Endothelial cell of umbilical vein (primary cell): ENCODE measurements around the gene SUN3. TPM values are rescaled to one million over a fixed set of nuclear protein-coding genes. Genes with fewer than 3 reads are reported as not detected.

ENCODE experiments used
- BruUV-seq: library from RNA; stranded (reverse); fragments of 400-500 nt; replicated peaks from 2 replicates; lab custom pipeline; 2021; lab: Mats Ljungman, UMichigan
- CTCF ChIA-PET: fragments of 300-600, 350-600 bp; sonication (Branson Sonifier 250); formaldehyde crosslinking; loops from one replicate; lab custom pipeline; 2021; ENCODE audit warnings: antibody characterized with exemption, inconsistent platforms; lab: Charles Lee
- POLR2A ChIA-PET: fragments of 300-600, 350-600 bp; sonication (Branson Sonifier 250); formaldehyde crosslinking; loops from one replicate; lab custom pipeline; 2021; ENCODE audit warnings: antibody characterized with exemption, inconsistent platforms; lab: Charles Lee
- DNase-seq: peaks from one replicate; pipeline ENCODE4 v3.0.0-alpha.2; 2011; ENCODE audit warnings: low read depth, low spot score
- FAIRE-seq: peaks from 2 replicates; lab custom pipeline; 2011; peaks lifted over from hg19 to GRCh38; lab: Jason Lieb, UNC
- H2AFZ ChIP-seq: 2 replicates; pipeline ENCODE4 v1.6.0; 2012; ENCODE audit warnings: low read depth, low read length, control low read depth, inconsistent platforms
- H3K27ac ChIP-seq: 2 replicates; pipeline ENCODE4 v1.5.1; 2011; ENCODE audit warnings: low read depth, mild to moderate bottlenecking, control low read depth, low read length, moderate library complexity; ENCODE audit not compliant: insufficient read depth
- H3K27me3 ChIP-seq, 2 experiments: 2 replicates each; pipeline versions ENCODE4 v1.6.0 to v1.6.1; 2011; ENCODE audit warnings: low read length in 2 of 2, mixed read lengths in 1 of 2; ENCODE audit not compliant: control insufficient read depth in 2 of 2, insufficient read depth in 2 of 2
- H3K36me3 ChIP-seq, 2 experiments: 2 replicates in 1 of 2; 3 replicates in 1 of 2; pipeline ENCODE4 v1.5.1; 2011; ENCODE audit warnings: low read length in 2 of 2, mild to moderate bottlenecking in 1 of 2, moderate library complexity in 1 of 2; ENCODE audit not compliant: control insufficient read depth in 2 of 2, insufficient read depth in 2 of 2; ENCODE audit errors: extremely low read depth in 1 of 2
- H3K4me1 ChIP-seq: 3 replicates; pipeline ENCODE4 v1.5.1; 2011; ENCODE audit warnings: mild to moderate bottlenecking, low read length; ENCODE audit not compliant: control insufficient read depth, insufficient read depth; ENCODE audit errors: extremely low read depth
- H3K4me2 ChIP-seq: 2 replicates; pipeline ENCODE4 v1.6.1; 2011; ENCODE audit warnings: low read length, control low read depth, mixed read lengths; ENCODE audit not compliant: insufficient read depth
- H3K4me3 ChIP-seq, 3 experiments: fragments of 200-600 bp in 1 of 3; sonication (generic), shearing (Covaris generic) in 1 of 3; replicated peaks in 1 of 3; 2 replicates each; pipeline ENCODE4 v1.5.1; 2011 to 2016; ENCODE audit warnings: control low read depth in 3 of 3, low read length in 3 of 3, mild to moderate bottlenecking in 2 of 3, inconsistent platforms in 1 of 3, low read depth in 1 of 3, moderate library complexity in 1 of 3; ENCODE audit not compliant: insufficient read depth in 1 of 3
- H3K79me2 ChIP-seq: 2 replicates; pipeline ENCODE4 v1.6.0; 2012; ENCODE audit warnings: low read length, inconsistent platforms; ENCODE audit not compliant: control insufficient read depth, insufficient read depth
- H3K9ac ChIP-seq: replicated peaks from 2 replicates; pipeline ENCODE3; 2011; ENCODE audit warnings: low read length, control low read depth; ENCODE audit not compliant: insufficient read depth; ENCODE audit errors: extremely low read depth
- H3K9me1 ChIP-seq: replicated peaks from 3 replicates; pipeline ENCODE4 v1.6.0; 2011; ENCODE audit warnings: mild to moderate bottlenecking, low read length; ENCODE audit not compliant: control insufficient read depth, insufficient read depth; ENCODE audit errors: extremely low read depth
- H3K9me3 ChIP-seq: replicated peaks from 2 replicates; pipeline ENCODE4 v1.5.1; 2012; ENCODE audit warnings: low read length, inconsistent platforms; ENCODE audit not compliant: control insufficient read depth, insufficient read depth
- H4K20me1 ChIP-seq: replicated peaks from 2 replicates; pipeline ENCODE3; 2011; ENCODE audit warnings: mild to moderate bottlenecking, low read length; ENCODE audit not compliant: control insufficient read depth, insufficient read depth; ENCODE audit errors: extremely low read depth
- CTCF ChIP-seq, 2 donors: IDR thresholded peaks; 1 replicate in 1 of 2; 2 replicates in 1 of 2; pipeline ENCODE4 v1.5.1; 2011; ENCODE audit warnings: low read length in 2 of 2, mild to moderate bottlenecking in 2 of 2, moderate library complexity in 2 of 2, control low read depth in 1 of 2, inconsistent platforms in 1 of 2, low read depth in 1 of 2; ENCODE audit not compliant: insufficient read depth in 1 of 2; ENCODE audit errors: extremely low read depth in 1 of 2
- EZH2 ChIP-seq: IDR thresholded peaks from 2 replicates; pipeline ENCODE4 v1.6.1; 2012; ENCODE audit warnings: borderline replicate concordance, low read depth, mild to moderate bottlenecking, moderate library complexity, low read length, inconsistent platforms; ENCODE audit not compliant: severe bottlenecking
- FOS ChIP-seq: IDR thresholded peaks from 2 replicates; pipeline ENCODE4 v1.6.1; 2011; ENCODE audit warnings: mild to moderate bottlenecking, low read length, moderate library complexity, borderline replicate concordance; ENCODE audit not compliant: insufficient read depth
- GATA2 ChIP-seq: IDR thresholded peaks from 2 replicates; pipeline ENCODE4 v1.7.0; 2011; ENCODE audit warnings: low read depth, mild to moderate bottlenecking, moderate library complexity, mixed read lengths, low read length; ENCODE audit not compliant: insufficient read length, insufficient read depth
- JUN ChIP-seq: IDR thresholded peaks from 2 replicates; pipeline ENCODE4 v1.6.1; 2011; ENCODE audit warnings: borderline replicate concordance, low read depth; ENCODE audit not compliant: insufficient read length, insufficient read depth
- MAX ChIP-seq: IDR thresholded peaks from 2 replicates; pipeline ENCODE4 v1.6.1; 2011; ENCODE audit not compliant: insufficient read depth, insufficient read length
- MYC ChIP-seq: IDR thresholded peaks from one replicate; pipeline ENCODE4 v1.6.1; 2011; ENCODE audit warnings: mild to moderate bottlenecking, low read depth, low read length
- POLR2A ChIP-seq: IDR thresholded peaks from 2 replicates; pipeline ENCODE4 v1.6.1; 2012; ENCODE audit warnings: low read depth, mild to moderate bottlenecking, control low read depth, low read length
- POLR2AphosphoS5 ChIP-seq: IDR thresholded peaks from 2 replicates; pipeline ENCODE4 v1.6.1; 2012; ENCODE audit warnings: low read depth, mild to moderate bottlenecking, control low read depth, low read length, moderate library complexity; ENCODE audit not compliant: insufficient read depth
- dilution Hi-C: fragments of 300-500 bp; cut with MboI; formaldehyde crosslinking; loops from one replicate; pipeline ENCODE4 v1.15.0; 2019; ENCODE audit warnings: low sequenced_read_pairs; ENCODE audit not compliant: extremely low pct_ligation_motif_present
- intact Hi-C: fragments of 100-400 bp; cut with micrococcal nuclease; formaldehyde crosslinking; loops from one replicate; pipeline ENCODE4 v1.10.0; 2022
- polyA plus RNA-seq, 4 experiments: library from polyadenylated mRNA; depleted of rRNA in 3 of 4; stranded (reverse) in 3 of 4; unstranded in 1 of 4; fragments of >200 nt; gene quantifications; 2 replicates each; pipeline versions ENCODE4 v1.2.1 to v1.2.3, GENCODE V29; 2011 to 2012; ENCODE audit warnings: missing spikeins in 1 of 4
- total RNA-seq: library from RNA; stranded (reverse); gene quantifications from 2 replicates; pipeline ENCODE4 v1.2.3, GENCODE V29; 2021

SUN3 gene
- total and polyA plus RNA-seq, 2 donors (not counting 3 experiments of a cell fraction or from before 2014, with no cell fraction given): not detected

DNA sequence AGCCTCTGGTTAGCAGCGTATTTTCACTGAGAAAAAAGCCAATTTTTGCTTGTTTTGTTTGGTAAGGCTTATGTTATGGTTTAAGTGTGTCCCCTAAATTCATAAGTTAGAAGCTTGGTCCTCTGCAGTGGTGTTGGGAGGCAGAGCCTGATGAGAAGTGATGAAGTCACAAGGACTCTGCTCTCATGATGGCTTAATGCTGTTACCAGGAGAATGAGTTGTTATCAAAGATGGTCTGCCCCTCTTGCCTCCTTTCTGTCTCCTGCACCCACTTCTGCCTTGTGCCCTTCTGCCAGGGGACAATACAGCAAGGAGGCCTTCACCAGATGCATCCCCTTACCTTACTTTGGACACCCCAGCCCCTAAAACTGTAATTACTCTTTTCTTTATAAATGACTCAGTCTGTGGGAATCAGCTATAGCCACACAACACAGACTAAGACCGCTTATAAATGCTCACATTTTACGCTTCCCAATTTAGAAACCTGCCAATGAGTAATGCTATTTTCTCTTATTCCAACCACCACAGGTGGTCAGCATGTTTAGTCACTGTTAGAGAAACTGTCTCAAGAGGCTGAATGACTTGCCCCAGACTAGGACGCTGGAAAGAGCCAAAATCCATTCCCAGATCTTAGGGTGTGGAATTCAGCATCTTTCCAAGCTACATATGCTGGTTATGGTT is 74.5 kb downstream of the SUN3 start:
- H3K27ac ChIP-seq: no peak overlapping the region
- dilution Hi-C loops (no loop called here), intact Hi-C loops (no loop called here)
- TF ChIP-seq FOS (no peak), MAX (no peak), EZH2 (no peak), CTCF (IDR thresholded peaks at IDR 0.05; ENCODE audit: extremely low read depth in 1 of 2, insufficient read depth in 1 of 2, low read depth in 1 of 2, low read length in 2 of 2) (no peak), POLR2AphosphoS5 (no peak), MYC (no peak), JUN (no peak), POLR2A (no peak), GATA2 (no peak)
- peaks cover 16% of the 10 kb centered on the region for H3K4me1 ChIP-seq
- BruUV-seq: no TSS peak
- ChIA-PET POLR2A (no interaction called here), CTCF (interaction anchor here (1.1 to 12.0 kb wide), 2 partner anchors 10 to 12 kb away, joined by 9 to 371 read pairs; no protein-coding TSS in a partner anchor)
- no peak overlapping the region for H3K4me3 ChIP-seq
- H3K36me3 ChIP-seq: peaks cover 4 to 9% of the 10 kb centered on the region in 2 experiments
- H2AFZ ChIP-seq: no peak overlapping the region
- DNase-seq (no peak), FAIRE-seq (no peak)
- no peaks in the 10 kb centered on the region for H3K27me3 ChIP-seq
- H3K9me3 ChIP-seq: no peaks in the 10 kb centered on the region
- H3K79me2 ChIP-seq: no peaks in the 10 kb centered on the region
- no peaks in the 10 kb centered on the region for H4K20me1 ChIP-seq
- no peaks in the 10 kb centered on the region for H3K9me1 ChIP-seq
- H3K4me2 ChIP-seq: no peak overlapping the region
- H3K9ac ChIP-seq: no peak overlapping the region
